GM23338 (cell line): ENCODE data around the gene VEPH1. TPM values are rescaled to one million over a fixed set of nuclear protein-coding genes. Genes with fewer than 3 reads are reported as not detected.

ENCODE experiments used
- ATAC-seq: fragments of 200-7000 bp; cut with Tn5 transposase; 3 replicates; pipeline ENCODE4 v1.9.1; 2020
- DNase-seq: peaks from one replicate; pipeline ENCODE4 v3.0.0-alpha.2; 2015; ENCODE audit warnings: low spot score
- H2AFZ ChIP-seq: fragments of 200-600 bp; sonication (generic); 2 replicates; pipeline ENCODE4 v1.8.0; 2016; ENCODE audit warnings: antibody characterized with exemption, mild to moderate bottlenecking, moderate library complexity
- H3F3A ChIP-seq: fragments of 200-600 bp; sonication (generic); replicated peaks from 2 replicates; pipeline ENCODE4 v1.8.0; 2017; ENCODE audit warnings: antibody characterized with exemption, mixed run types, low read depth
- H3K27ac ChIP-seq: fragments of 200-600 bp; sonication (generic); 2 replicates; pipeline ENCODE4 v1.6.1; 2016; ENCODE audit warnings: low read depth
- H3K27me3 ChIP-seq: fragments of 200-600 bp; sonication (generic); 2 replicates; pipeline ENCODE4 v1.8.0; 2016; ENCODE audit warnings: mild to moderate bottlenecking, mixed run types, moderate library complexity; ENCODE audit not compliant: insufficient read depth
- H3K36me3 ChIP-seq: fragments of 200-600 bp; sonication (generic); 2 replicates; pipeline ENCODE4 v1.8.0; 2016; ENCODE audit warnings: mild to moderate bottlenecking; ENCODE audit not compliant: insufficient read depth
- H3K4me1 ChIP-seq: fragments of 200-600 bp; sonication (generic); 2 replicates; pipeline ENCODE4 v1.8.0; 2016; ENCODE audit warnings: mild to moderate bottlenecking, moderate library complexity; ENCODE audit not compliant: insufficient read depth
- H3K4me2 ChIP-seq: fragments of 200-600 bp; sonication (generic); 2 replicates; pipeline ENCODE4 v1.7.1; 2017; ENCODE audit warnings: mixed run types
- H3K4me3 ChIP-seq: fragments of 200-600 bp; sonication (generic); 2 replicates; pipeline ENCODE4 v1.6.1; 2016; ENCODE audit warnings: mixed run types
- H3K79me2 ChIP-seq: fragments of 200-600 bp; sonication (generic); replicated peaks from 2 replicates; pipeline ENCODE4 v1.8.0; 2017; ENCODE audit warnings: mild to moderate bottlenecking; ENCODE audit not compliant: insufficient read depth
- H3K9me2 ChIP-seq: fragments of 200-600 bp; sonication (generic); 2 replicates; pipeline ENCODE4 v1.8.0; 2017; ENCODE audit not compliant: insufficient read depth
- H4K20me1 ChIP-seq: fragments of 200-600 bp; sonication (generic); replicated peaks from 2 replicates; pipeline ENCODE4 v1.8.0; 2017; ENCODE audit warnings: mild to moderate bottlenecking; ENCODE audit not compliant: insufficient read depth
- H3K27ac Mint-ChIP-seq: 2 replicates; pipeline ENCODE4 v1.8.0; 2020; ENCODE audit warnings: inconsistent platforms, mild to moderate bottlenecking, moderate library complexity, mixed read lengths
- H3K27me3 Mint-ChIP-seq: 3 replicates; pipeline ENCODE4 v1.8.0; 2022; ENCODE audit warnings: low read depth, mild to moderate bottlenecking, moderate library complexity, mixed read lengths, inconsistent platforms; ENCODE audit not compliant: insufficient read depth, poor library complexity
- H3K36me3 Mint-ChIP-seq: 3 replicates; pipeline ENCODE4 v1.8.0; 2021; ENCODE audit warnings: low read depth, mild to moderate bottlenecking, inconsistent platforms, moderate library complexity, mixed read lengths
- H3K4me1 Mint-ChIP-seq: 3 replicates; pipeline ENCODE4 v1.8.0; 2020; ENCODE audit warnings: mild to moderate bottlenecking, inconsistent platforms, mixed read lengths
- H3K4me3 Mint-ChIP-seq: 3 replicates; pipeline ENCODE4 v1.8.0; 2021; ENCODE audit warnings: moderate library complexity, mild to moderate bottlenecking, inconsistent platforms, mixed read lengths
- H3K9me3 Mint-ChIP-seq: 3 replicates; pipeline ENCODE4 v1.8.0; 2020; ENCODE audit warnings: moderate library complexity, mild to moderate bottlenecking, inconsistent platforms, mixed read lengths
- CREB1 ChIP-seq: fragments of 250-450 bp; sonication (Bioruptor Pico); IDR thresholded peaks from 2 replicates; pipeline ENCODE4 v1.5.0; 2020; ENCODE audit warnings: low read depth, mild to moderate bottlenecking, moderate library complexity
- CTCF ChIP-seq, 2 experiments: fragments of 200-600 bp in 1 of 2; sonication (generic) in 1 of 2; conservative IDR thresholded peaks; 2 replicates each; pipeline versions ENCODE4 v1.5.1 to v1.6.1; 2016 to 2017; ENCODE audit warnings: antibody characterized with exemption in 2 of 2, low read depth in 2 of 2, mild to moderate bottlenecking in 2 of 2, moderate library complexity in 1 of 2
- ETS1 ChIP-seq: IDR thresholded peaks from 2 replicates; pipeline ENCODE4 v1.6.1; 2016; ENCODE audit warnings: antibody characterized with exemption
- EZH2 ChIP-seq: fragments of 200-600 bp; sonication (generic); IDR thresholded peaks from one replicate; pipeline ENCODE4 v1.8.0; 2017; ENCODE audit warnings: antibody characterized with exemption, mild to moderate bottlenecking, low read depth; ENCODE audit not compliant: unreplicated experiment
- EZH2phosphoT487 ChIP-seq: fragments of 200-600 bp; sonication (generic); IDR thresholded peaks from one replicate; pipeline ENCODE4 v1.8.1; 2018; ENCODE audit warnings: antibody characterized with exemption; ENCODE audit not compliant: unreplicated experiment
- NANOG ChIP-seq: IDR thresholded peaks from 2 replicates; pipeline ENCODE4 v1.6.1; 2016; ENCODE audit warnings: antibody characterized with exemption, borderline replicate concordance
- POLR2AphosphoS5 ChIP-seq: IDR thresholded peaks from 2 replicates; pipeline ENCODE4 v1.6.1; 2016; ENCODE audit warnings: antibody characterized with exemption, low read depth
- STAT1 ChIP-seq: IDR thresholded peaks from one replicate; pipeline ENCODE4 v1.6.1; 2016; ENCODE audit warnings: antibody characterized with exemption; ENCODE audit not compliant: unreplicated experiment
- polyA plus RNA-seq: library from polyadenylated mRNA; unstranded; fragments of >200 nt; fragmentation: Nextera tagmentation; extraction: Ambion mirVana; gene quantifications from 2 replicates; pipeline ENCODE4 v1.2.1, GENCODE V29; 2016
- total RNA-seq: library from RNA; depleted of rRNA; stranded (reverse); fragments of >200 nt; shearing (Covaris generic); gene quantifications from 2 replicates; pipeline ENCODE4 v1.2.3, GENCODE V29; 2014
- TF ChIP-seq, protein P1 (sequence below): fragments of 250-450 bp; sonication (Bioruptor Pico); IDR thresholded peaks from 2 replicates; pipeline ENCODE4 v1.5.0; 2020; ENCODE audit warnings: mild to moderate bottlenecking, moderate library complexity
- TF ChIP-seq, protein P2 (sequence below): IDR thresholded peaks from one replicate; pipeline ENCODE4 v1.6.1; 2018; ENCODE audit warnings: antibody characterized with exemption; ENCODE audit not compliant: unreplicated experiment

The VEPH1 gene
- total and polyA plus RNA-seq, 2 experiments from 2014 or later, result 15.4 to 33.8 TPM

- no peak for TF ChIP-seq EZH2
- no peak for TF ChIP-seq CTCF (conservative IDR thresholded peaks at IDR 0.05; ENCODE audit: low read depth in 2 of 2)
These were observed 222.4 kb downstream of the VEPH1 start (continued) for GRCh38 chr3:157280786-157281185.

GRCh38 chr3:157280354-157280753 lies 222.9 kb downstream of the VEPH1 start:
- Mint-ChIP-seq H3K36me3 (no peaks in the 10 kb centered on the region), H3K9me3 (no peaks in the 10 kb centered on the region), H3K27ac (no peak overlapping the region), H3K4me1 (peaks cover 10% of the 10 kb centered on the region), H3K4me3 (no peak overlapping the region), H3K27me3 (no peaks in the 10 kb centered on the region)
- Histone ChIP-seq H2AFZ (no peak overlapping the region), H3K79me2 (no peaks in the 10 kb centered on the region), H3F3A (no peaks in the 10 kb centered on the region), H3K4me1 (peaks cover 9% of the 10 kb centered on the region; the same call in 1 of the 2 replicates), H4K20me1 (no peaks in the 10 kb centered on the region), H3K4me3 (no peak overlapping the region), H3K27me3 (no peaks in the 10 kb centered on the region), H3K9me2 (no peaks in the 10 kb centered on the region), H3K4me2 (no peak overlapping the region), H3K27ac (no peak overlapping the region), H3K36me3 (no peaks in the 10 kb centered on the region)
- DNase-seq (no peak), ATAC-seq (no peak)
- TF ChIP-seq EZH2phosphoT487 (no peak), ETS1 (no peak), STAT1 (no peak), POLR2AphosphoS5 (no peak), CREB1 (CRISPR knock-in tag) (no peak), NANOG (no peak), EZH2 (no peak), CTCF (conservative IDR thresholded peaks at IDR 0.05; ENCODE audit: low read depth in 2 of 2) (no peak)
- TF ChIP-seq, protein P1, sequence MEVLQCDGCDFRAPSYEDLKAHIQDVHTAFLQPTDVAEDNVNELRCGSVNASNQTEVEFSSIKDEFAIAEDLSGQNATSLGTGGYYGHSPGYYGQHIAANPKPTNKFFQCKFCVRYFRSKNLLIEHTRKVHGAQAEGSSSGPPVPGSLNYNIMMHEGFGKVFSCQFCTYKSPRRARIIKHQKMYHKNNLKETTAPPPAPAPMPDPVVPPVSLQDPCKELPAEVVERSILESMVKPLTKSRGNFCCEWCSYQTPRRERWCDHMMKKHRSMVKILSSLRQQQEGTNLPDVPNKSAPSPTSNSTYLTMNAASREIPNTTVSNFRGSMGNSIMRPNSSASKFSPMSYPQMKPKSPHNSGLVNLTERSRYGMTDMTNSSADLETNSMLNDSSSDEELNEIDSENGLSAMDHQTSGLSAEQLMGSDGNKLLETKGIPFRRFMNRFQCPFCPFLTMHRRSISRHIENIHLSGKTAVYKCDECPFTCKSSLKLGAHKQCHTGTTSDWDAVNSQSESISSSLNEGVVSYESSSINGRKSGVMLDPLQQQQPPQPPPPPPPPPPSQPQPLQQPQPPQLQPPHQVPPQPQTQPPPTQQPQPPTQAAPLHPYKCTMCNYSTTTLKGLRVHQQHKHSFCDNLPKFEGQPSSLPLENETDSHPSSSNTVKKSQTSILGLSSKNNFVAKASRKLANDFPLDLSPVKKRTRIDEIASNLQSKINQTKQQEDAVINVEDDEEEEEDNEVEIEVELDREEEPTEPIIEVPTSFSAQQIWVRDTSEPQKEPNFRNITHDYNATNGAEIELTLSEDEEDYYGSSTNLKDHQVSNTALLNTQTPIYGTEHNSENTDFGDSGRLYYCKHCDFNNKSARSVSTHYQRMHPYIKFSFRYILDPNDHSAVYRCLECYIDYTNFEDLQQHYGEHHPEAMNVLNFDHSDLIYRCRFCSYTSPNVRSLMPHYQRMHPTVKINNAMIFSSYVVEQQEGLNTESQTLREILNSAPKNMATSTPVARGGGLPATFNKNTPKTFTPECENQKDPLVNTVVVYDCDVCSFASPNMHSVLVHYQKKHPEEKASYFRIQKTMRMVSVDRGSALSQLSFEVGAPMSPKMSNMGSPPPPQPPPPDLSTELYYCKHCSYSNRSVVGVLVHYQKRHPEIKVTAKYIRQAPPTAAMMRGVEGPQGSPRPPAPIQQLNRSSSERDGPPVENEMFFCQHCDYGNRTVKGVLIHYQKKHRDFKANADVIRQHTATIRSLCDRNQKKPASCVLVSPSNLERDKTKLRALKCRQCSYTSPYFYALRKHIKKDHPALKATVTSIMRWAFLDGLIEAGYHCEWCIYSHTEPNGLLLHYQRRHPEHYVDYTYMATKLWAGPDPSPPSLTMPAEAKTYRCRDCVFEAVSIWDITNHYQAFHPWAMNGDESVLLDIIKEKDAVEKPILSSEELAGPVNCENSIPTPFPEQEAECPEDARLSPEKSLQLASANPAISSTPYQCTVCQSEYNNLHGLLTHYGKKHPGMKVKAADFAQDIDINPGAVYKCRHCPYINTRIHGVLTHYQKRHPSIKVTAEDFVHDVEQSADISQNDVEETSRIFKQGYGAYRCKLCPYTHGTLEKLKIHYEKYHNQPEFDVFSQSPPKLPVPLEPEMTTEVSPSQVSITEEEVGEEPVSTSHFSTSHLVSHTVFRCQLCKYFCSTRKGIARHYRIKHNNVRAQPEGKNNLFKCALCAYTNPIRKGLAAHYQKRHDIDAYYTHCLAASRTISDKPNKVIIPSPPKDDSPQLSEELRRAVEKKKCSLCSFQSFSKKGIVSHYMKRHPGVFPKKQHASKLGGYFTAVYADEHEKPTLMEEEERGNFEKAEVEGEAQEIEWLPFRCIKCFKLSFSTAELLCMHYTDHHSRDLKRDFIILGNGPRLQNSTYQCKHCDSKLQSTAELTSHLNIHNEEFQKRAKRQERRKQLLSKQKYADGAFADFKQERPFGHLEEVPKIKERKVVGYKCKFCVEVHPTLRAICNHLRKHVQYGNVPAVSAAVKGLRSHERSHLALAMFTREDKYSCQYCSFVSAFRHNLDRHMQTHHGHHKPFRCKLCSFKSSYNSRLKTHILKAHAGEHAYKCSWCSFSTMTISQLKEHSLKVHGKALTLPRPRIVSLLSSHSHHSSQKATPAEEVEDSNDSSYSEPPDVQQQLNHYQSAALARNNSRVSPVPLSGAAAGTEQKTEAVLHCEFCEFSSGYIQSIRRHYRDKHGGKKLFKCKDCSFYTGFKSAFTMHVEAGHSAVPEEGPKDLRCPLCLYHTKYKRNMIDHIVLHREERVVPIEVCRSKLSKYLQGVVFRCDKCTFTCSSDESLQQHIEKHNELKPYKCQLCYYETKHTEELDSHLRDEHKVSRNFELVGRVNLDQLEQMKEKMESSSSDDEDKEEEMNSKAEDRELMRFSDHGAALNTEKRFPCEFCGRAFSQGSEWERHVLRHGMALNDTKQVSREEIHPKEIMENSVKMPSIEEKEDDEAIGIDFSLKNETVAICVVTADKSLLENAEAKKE (CRISPR knock-in tag), result no peak
- TF ChIP-seq, protein P2, sequence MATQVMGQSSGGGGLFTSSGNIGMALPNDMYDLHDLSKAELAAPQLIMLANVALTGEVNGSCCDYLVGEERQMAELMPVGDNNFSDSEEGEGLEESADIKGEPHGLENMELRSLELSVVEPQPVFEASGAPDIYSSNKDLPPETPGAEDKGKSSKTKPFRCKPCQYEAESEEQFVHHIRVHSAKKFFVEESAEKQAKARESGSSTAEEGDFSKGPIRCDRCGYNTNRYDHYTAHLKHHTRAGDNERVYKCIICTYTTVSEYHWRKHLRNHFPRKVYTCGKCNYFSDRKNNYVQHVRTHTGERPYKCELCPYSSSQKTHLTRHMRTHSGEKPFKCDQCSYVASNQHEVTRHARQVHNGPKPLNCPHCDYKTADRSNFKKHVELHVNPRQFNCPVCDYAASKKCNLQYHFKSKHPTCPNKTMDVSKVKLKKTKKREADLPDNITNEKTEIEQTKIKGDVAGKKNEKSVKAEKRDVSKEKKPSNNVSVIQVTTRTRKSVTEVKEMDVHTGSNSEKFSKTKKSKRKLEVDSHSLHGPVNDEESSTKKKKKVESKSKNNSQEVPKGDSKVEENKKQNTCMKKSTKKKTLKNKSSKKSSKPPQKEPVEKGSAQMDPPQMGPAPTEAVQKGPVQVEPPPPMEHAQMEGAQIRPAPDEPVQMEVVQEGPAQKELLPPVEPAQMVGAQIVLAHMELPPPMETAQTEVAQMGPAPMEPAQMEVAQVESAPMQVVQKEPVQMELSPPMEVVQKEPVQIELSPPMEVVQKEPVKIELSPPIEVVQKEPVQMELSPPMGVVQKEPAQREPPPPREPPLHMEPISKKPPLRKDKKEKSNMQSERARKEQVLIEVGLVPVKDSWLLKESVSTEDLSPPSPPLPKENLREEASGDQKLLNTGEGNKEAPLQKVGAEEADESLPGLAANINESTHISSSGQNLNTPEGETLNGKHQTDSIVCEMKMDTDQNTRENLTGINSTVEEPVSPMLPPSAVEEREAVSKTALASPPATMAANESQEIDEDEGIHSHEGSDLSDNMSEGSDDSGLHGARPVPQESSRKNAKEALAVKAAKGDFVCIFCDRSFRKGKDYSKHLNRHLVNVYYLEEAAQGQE, result no peak
